Activated CD8-positive, alpha-beta memory T cell treated with anti-CD3 and anti-CD28 coated beads, Interleukin-2, amount 50 U/mL, for 1 hour (primary cell): Measurements from ENCODE around the gene MGST2.

Experiments
- DNase-seq: peaks from one replicate; pipeline ENCODE4 v3.0.0-alpha.2; 2020; ENCODE audit errors: extremely low read depth

Gene MGST2

GRCh38 chr4:139643042-139643895 is 22.4 kb upstream of the MGST2 start:
- DNase-seq: no peak

DNA sequence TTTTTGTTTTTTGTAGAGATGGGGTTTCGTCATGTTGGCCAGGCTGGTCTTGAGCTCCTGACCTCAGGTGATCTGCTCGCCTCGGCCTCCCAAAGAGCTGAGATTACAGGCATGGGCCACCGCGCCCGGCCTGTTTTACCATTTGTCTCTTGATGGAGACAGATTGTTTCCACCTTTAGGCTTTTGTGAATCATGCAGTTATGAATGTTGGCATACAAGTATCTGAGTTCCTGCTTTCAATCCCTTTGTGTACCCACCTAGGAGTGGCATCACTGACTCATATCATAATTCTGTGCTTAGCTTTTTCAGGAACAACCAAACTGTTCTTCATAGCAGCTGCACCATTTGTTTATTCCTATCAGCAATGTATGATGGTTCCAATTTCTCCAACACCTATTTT is 20.2 kb upstream of the MGST2 start:
- DNase-seq: no peak

DNA sequence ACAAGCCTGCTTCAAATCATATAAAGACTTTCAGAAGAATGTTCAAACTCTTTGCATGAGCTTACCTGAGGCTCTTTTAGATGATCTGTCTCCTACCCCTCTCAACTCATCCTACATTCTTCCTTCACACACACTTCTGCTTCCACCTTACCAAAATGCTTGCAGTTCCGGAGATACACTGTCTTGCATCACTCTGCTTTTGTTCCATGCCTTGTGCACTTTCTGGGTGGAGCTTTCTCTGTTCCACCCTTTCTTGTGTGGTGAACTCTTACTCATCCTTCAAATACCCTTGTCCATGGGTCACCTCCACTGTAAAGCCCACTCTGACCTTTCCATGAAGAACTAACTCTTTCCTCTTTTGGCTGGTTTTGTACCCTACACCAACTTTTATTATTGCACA is 18.4 kb upstream of the MGST2 start:
- DNase-seq: no peak

DNA sequence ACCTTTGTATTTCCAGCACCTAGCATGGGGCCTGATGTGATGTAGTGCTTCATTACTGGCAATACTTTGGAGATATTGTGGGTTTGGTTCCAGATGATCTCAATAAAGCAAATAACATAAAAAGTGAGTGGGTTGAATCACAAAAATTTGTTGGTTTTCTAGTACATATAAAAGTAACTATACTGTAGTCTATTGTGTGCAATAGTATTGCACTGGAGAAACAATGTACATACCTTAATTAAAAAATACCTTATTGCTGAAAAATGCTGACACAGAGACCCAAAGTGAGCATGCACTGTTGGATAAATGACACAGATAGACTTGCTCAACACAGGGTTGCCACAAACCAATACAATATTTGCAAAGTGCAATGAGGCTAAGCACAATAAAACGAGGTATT is 17.7 kb upstream of the MGST2 start:
- no peak for DNase-seq

GRCh38 chr4:139651282-139652194 is 14.1 kb upstream of the MGST2 start:
- DNase-seq: no peak

DNA sequence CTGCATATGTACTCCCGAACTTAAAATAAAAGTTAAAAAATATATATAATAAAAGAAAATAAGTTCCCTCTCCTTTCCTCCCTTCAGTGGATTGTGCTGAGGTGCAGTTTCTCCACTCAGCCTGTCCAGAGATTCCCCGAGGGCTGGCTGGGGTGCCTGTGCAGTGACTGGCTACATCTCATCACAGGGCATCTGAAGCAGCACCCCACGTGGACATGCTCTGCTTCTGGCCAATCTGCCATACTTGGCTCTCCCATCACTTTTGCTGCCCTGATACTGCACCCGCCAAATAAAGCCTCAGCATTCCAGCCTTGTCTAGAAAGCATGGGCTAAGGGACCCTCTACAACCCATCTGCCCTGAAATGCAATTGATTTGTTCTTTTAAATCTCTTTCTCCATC is 11.1 kb upstream of the MGST2 start:
- DNase-seq: no peak

- DNase-seq: no peak
Measured at GRCh38 chr4:139655116-139655515, 10.5 kb upstream of the MGST2 start.

- peak; percentile 12 for DNase-seq
Measured at GRCh38 chr4:139656614-139657486, 8.8 kb upstream of the MGST2 start.

DNA sequence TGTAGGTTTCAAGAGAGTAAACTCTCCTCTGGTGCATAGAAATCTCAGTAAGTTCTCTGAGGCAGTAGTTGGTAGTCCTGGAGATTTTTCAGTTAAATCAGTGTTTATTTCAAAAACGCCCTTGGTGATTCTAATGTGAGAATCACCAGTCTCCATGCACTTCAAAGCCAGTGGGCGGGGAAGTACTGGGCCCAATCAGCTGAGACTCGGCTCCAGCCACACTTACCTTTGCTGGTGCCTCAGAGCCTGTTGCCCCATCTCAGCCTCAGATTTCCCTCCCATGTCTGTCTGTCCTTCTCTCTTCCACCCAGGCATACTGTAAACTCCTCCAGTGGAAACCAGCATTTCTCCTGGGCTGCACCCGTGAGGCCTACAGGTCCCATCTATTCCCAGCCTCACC is 7.4 kb upstream of the MGST2 start:
- no peak for DNase-seq

GRCh38 chr4:139658586-139659382 is 6.8 kb upstream of the MGST2 start:
- no peak for DNase-seq

GRCh38 chr4:139659735-139660424 is 5.7 kb upstream of the MGST2 start:
- DNase-seq: no peak

- DNase-seq: no peak
Measured at GRCh38 chr4:139660568-139661043, 5.0 kb upstream of the MGST2 start.

DNA sequence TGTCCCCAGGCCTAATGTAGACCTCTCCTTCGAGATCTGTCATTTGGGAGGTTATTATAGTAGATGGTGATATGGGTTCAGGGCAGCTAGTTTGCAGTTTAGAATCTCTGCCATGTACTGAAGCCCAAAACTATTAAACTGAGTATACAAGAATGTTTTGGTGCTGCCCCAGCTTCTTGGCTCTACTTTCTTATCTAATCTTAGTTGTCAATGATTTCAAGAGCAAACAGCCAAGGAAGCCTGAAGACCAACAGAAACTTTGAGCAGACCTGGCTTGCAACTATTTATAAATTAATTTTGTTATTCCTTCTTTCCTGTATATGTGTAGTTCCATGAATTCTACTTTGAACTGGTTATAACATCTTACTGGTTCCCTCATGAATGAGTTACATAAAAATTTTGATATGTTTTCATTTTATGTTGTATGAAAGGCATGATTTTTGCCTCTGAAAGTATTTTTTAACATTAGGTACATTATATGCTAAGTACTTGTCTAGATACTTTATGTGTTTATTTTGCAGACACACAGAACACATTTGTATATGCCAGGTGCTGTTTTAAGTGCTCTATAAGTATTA is 2.0 kb upstream of the MGST2 start:
- no peak for DNase-seq

GRCh38 chr4:139664442-139664841 is 1.2 kb upstream of the MGST2 start:
- no peak for DNase-seq

- no peak for DNase-seq
Measured at GRCh38 chr4:139665079-139665689, 435 bp upstream of the MGST2 start.

GRCh38 chr4:139666735-139667281 is 1.2 kb downstream of the MGST2 start:
- no peak for DNase-seq

- no peak for DNase-seq
Measured at GRCh38 chr4:139668036-139668435, 2.4 kb downstream of the MGST2 start.

DNA sequence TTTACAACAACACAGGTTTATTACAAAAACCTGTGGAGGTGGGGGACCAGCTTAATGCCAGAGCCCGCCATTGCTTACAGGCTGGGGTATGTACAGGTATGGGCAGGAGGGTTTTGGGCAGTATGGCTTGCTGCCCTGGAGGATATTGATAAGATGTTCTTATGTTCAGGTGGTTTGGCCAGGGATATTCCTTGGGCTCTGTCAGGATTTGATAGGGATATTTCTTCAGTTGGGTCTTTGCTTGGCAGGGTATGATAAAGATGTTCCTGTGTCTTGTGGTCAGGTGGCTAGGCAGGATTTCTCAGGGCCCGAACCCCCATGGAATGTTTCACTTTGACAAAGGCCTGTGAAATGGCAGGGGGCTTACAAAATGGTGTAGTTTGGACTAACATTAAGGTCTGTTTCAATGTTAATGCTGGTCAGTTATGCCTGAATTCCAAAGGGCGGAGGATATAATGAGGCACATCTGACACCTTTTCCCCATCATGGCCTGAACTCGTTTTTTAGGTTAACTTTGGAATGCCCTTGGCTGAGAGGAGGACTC is 3.1 kb downstream of the MGST2 start:
- no peak for DNase-seq

GRCh38 chr4:139669335-139669734 is 3.7 kb downstream of the MGST2 start:
- DNase-seq: no peak
